Endothelial cell of umbilical vein (primary cell): ENCODE data around the gene TBL2.

ENCODE experiments used
- CTCF ChIP-seq, 2 donors: IDR thresholded peaks; 1 replicate in 1 of 2; 2 replicates in 1 of 2; pipeline ENCODE4 v1.5.1; 2011; ENCODE audit warnings: low read length in 2 of 2, mild to moderate bottlenecking in 2 of 2, moderate library complexity in 2 of 2, control low read depth in 1 of 2, inconsistent platforms in 1 of 2, low read depth in 1 of 2; ENCODE audit not compliant: insufficient read depth in 1 of 2; ENCODE audit errors: extremely low read depth in 1 of 2
- EZH2 ChIP-seq: IDR thresholded peaks from 2 replicates; pipeline ENCODE4 v1.6.1; 2012; ENCODE audit warnings: borderline replicate concordance, low read depth, mild to moderate bottlenecking, moderate library complexity, low read length, inconsistent platforms; ENCODE audit not compliant: severe bottlenecking
- JUN ChIP-seq: IDR thresholded peaks from 2 replicates; pipeline ENCODE4 v1.6.1; 2011; ENCODE audit warnings: borderline replicate concordance, low read depth; ENCODE audit not compliant: insufficient read length, insufficient read depth
- MAX ChIP-seq: IDR thresholded peaks from 2 replicates; pipeline ENCODE4 v1.6.1; 2011; ENCODE audit not compliant: insufficient read depth, insufficient read length
- POLR2A ChIP-seq: IDR thresholded peaks from 2 replicates; pipeline ENCODE4 v1.6.1; 2012; ENCODE audit warnings: low read depth, mild to moderate bottlenecking, control low read depth, low read length
- POLR2AphosphoS5 ChIP-seq: IDR thresholded peaks from 2 replicates; pipeline ENCODE4 v1.6.1; 2012; ENCODE audit warnings: low read depth, mild to moderate bottlenecking, control low read depth, low read length, moderate library complexity; ENCODE audit not compliant: insufficient read depth

- no peak for TF ChIP-seq POLR2AphosphoS5
- no peak for TF ChIP-seq CTCF (IDR thresholded peaks at IDR 0.05; ENCODE audit: extremely low read depth in 1 of 2, insufficient read depth in 1 of 2, low read depth in 1 of 2, low read length in 2 of 2)
- no peak for TF ChIP-seq MAX
- TF ChIP-seq POLR2A, result no peak
- no peak for TF ChIP-seq EZH2
- TF ChIP-seq JUN, result no peak
Measured at GRCh38 chr7:73521636-73522104, 56.7 kb downstream of the TBL2 start.
